ENCODE measurements around the gene RASSF7.

The RASSF7 gene

DNA sequence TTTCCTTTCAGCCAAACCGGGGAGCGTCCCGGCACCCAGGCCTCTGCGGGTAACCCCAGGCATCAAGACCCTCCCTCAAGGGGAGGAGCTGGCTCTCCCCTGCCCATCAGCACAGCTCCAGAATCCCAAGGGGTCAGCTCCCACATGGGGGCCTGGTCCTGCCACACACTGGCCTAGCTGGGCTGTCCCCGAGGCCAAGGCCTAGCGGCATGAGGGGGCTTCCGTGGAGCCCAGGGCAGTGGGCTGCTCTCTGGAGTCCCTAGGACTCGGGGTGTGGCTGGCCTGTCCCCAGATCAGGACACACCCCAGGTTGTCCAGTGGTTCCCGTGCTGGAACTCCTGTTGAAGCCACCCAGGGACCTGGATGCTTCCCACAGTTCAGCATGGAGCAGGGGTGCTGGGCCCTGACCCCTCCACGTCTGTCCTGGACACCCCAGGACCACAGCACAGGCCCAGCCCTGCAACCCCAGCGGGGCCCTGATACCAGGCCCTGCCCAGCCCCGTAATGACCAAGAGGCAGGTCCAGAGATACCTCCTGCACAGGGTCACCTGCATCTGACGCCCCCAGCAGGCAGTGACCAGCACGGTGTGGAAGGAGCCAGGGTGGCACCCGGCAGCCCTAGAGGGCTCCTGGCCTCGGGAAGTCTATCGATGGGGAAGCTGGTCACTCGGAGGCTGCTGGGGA, 30.9 kb upstream of the RASSF7 start:
- ChIA-PET POLR2A (no interaction called here), CTCF (no interaction called here)
- TF ChIP-seq FOXM1 (IDR thresholded peaks at IDR 0.05; ENCODE audit: borderline replicate concordance), result no peak
- TF ChIP-seq FOXA1 (IDR thresholded peaks at IDR 0.05), result no peak
- TF ChIP-seq ZNF384 (IDR thresholded peaks at IDR 0.05), result no peak
- TF ChIP-seq CTBP1 (IDR thresholded peaks at IDR 0.05; ENCODE audit: borderline replicate concordance), result no peak
- TF ChIP-seq, protein P1, sequence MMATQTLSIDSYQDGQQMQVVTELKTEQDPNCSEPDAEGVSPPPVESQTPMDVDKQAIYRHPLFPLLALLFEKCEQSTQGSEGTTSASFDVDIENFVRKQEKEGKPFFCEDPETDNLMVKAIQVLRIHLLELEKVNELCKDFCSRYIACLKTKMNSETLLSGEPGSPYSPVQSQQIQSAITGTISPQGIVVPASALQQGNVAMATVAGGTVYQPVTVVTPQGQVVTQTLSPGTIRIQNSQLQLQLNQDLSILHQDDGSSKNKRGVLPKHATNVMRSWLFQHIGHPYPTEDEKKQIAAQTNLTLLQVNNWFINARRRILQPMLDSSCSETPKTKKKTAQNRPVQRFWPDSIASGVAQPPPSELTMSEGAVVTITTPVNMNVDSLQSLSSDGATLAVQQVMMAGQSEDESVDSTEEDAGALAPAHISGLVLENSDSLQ (IDR thresholded peaks at IDR 0.05), result no peak
- no peak for TF ChIP-seq SP1 (IDR thresholded peaks at IDR 0.05)
- TF ChIP-seq TARDBP (IDR thresholded peaks at IDR 0.05), result no peak
- no peak for TF ChIP-seq ELF4 (IDR thresholded peaks at IDR 0.05)
- no peak for TF ChIP-seq FOXK2 (IDR thresholded peaks at IDR 0.05)
- no peak for TF ChIP-seq L3MBTL2 (conservative IDR thresholded peaks at IDR 0.05)
- no peak for DNase-seq (ENCODE audit: extremely low spot score)

DNA sequence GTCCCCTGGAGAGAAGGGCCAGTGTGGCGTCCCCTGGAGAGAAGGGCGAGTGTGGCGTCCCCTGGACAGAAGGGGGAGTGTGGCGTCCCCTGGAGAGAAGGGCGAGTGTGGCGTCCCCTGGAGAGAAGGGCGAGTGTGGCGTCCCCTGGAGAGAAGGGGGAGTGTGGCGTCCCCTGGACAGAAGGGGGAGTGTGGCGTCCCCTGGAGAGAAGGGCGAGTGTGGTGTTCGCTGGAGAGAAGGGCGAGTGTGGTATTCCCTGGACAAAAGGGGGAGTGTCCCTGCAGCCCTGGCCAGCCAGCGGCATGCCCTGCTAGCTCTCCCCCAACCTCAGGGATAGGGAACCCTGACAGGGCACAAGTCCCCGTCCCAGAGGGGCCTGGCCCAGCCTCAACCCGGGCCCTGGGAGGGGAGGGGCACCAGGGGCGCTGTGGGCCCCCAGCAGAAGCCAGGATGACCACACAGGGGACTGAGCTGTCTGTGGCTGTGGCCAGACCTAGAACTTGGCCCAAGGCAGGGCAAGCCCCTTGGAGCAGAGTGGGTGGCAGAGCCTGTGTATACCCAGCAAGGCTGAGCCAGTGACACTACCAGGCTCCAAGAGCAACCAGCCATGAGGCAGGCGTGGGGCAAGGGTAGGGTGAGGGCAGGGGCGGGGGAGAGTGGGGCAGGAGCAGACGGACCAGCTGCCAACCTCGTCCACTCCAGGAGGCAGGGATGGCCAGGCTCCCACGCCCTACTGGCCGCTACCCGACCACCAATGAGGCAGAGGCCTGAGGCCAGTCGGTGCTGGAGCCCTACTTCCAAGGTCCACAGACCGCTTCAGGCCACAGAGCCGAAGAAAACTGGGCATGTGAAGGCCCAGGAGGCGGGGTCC, 29.6 kb upstream of the RASSF7 start:
- TF ChIP-seq SUZ12 (IDR thresholded peaks at IDR 0.05) (no peak), NFRKB (IDR thresholded peaks at IDR 0.05) (no peak), LEF1 (IDR thresholded peaks at IDR 0.05; ENCODE audit: borderline replicate concordance) (no peak), FOXA1 (IDR thresholded peaks at IDR 0.05) (no peak), TARDBP (IDR thresholded peaks at IDR 0.05) (no peak), SP1 (IDR thresholded peaks at IDR 0.05) (no peak), ELF4 (IDR thresholded peaks at IDR 0.05) (no peak), ARNT (IDR thresholded peaks at IDR 0.05) (no peak), CTBP1 (IDR thresholded peaks at IDR 0.05; ENCODE audit: borderline replicate concordance) (no peak), HDGF (IDR thresholded peaks at IDR 0.05; ENCODE audit: borderline replicate concordance) (no peak), FOXM1 (IDR thresholded peaks at IDR 0.05; ENCODE audit: borderline replicate concordance) (no peak), FOXK2 (IDR thresholded peaks at IDR 0.05) (no peak), BHLHE40 (IDR thresholded peaks at IDR 0.05; ENCODE audit: borderline replicate concordance) (no peak), ZNF384 (IDR thresholded peaks at IDR 0.05) (no peak), L3MBTL2 (conservative IDR thresholded peaks at IDR 0.05) (no peak)
- TF ChIP-seq, protein P1 (IDR thresholded peaks at IDR 0.05), result no peak
- CTCF ChIA-PET, result no interaction called here
- POLR2A ChIA-PET, result no interaction called here
- no peak for DNase-seq (ENCODE audit: extremely low spot score)

DNA sequence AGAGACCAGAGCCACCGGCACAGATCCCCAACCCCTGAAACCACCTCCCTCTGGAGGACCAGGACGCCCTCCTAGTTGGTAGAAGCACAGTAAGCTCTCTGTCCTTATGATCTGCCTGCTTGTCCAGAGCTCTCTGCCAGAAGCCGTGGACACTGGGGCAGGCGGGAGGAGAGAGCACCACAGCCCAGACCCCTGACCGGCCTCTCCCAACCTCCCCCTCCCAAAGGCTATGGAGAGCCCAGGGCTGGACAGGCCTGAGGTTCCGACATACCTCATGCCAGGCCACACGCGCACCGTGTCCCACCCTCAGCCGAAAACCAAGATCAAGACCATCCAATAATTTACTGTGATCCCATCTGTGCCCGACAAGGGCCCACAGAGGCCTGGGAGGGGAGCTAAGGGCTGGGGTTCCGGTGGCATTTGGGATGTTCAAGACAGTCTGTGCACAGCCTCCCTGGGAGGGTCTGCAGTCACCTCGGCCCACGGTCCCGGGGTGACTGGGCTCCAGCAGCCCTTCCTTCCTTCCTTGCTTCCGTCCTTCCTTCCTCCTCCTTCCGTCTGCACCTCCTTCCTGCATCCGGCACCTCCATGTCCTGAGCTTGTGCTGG, 28.7 kb upstream of the RASSF7 start:
- TF ChIP-seq BHLHE40 (IDR thresholded peaks at IDR 0.05; ENCODE audit: borderline replicate concordance) (no peak), SP1 (IDR thresholded peaks at IDR 0.05) (no peak), ELF4 (IDR thresholded peaks at IDR 0.05) (no peak), HDGF (IDR thresholded peaks at IDR 0.05; ENCODE audit: borderline replicate concordance) (no peak), TARDBP (IDR thresholded peaks at IDR 0.05) (no peak), FOXK2 (IDR thresholded peaks at IDR 0.05) (no peak), FOXM1 (IDR thresholded peaks at IDR 0.05; ENCODE audit: borderline replicate concordance) (no peak), SUZ12 (IDR thresholded peaks at IDR 0.05) (no peak), ZNF384 (IDR thresholded peaks at IDR 0.05) (no peak), NFRKB (IDR thresholded peaks at IDR 0.05) (no peak), L3MBTL2 (conservative IDR thresholded peaks at IDR 0.05) (no peak), LEF1 (IDR thresholded peaks at IDR 0.05; ENCODE audit: borderline replicate concordance) (no peak), CTBP1 (IDR thresholded peaks at IDR 0.05; ENCODE audit: borderline replicate concordance) (no peak), ARNT (IDR thresholded peaks at IDR 0.05) (no peak), FOXA1 (IDR thresholded peaks at IDR 0.05) (no peak)
- TF ChIP-seq, protein P1 (IDR thresholded peaks at IDR 0.05), result no peak
- ChIA-PET CTCF (no interaction called here), POLR2A (interaction anchor here (1.1 kb wide), 1 partner anchor 25 kb away, joined by 4 read pairs; the partner anchor contains the start of gene RNH1)
- DNase-seq (ENCODE audit: extremely low spot score), result no peak

DNA sequence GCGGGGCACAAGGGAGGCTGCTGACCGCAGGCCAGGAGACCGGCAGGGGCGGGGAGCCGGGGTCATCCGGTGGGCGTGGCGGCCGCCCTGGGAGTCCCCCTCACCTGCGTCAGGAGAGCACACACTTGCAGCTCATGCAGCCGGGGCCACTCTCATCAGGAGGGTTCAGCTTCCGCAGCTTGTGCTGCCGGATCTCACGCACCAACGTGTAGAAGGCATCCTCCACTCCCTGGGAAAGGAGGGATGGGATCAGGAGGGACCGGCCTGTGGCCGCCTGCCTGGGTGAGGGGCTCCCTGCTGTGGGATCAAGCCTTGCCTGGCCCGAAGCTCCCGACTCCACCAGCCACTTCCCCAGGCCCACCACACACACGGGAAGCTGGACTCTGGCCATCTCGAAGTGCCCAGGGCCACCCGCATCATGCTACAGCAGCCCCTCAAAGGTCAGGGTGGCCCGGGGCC, 28.2 kb upstream of the RASSF7 start:
- POLR2A ChIA-PET, result interaction anchor here (1.1 kb wide), 1 partner anchor 26 kb away, joined by 4 read pairs; the partner anchor contains the start of gene RNH1
- CTCF ChIA-PET, result no interaction called here
- no peak for TF ChIP-seq SP1 (IDR thresholded peaks at IDR 0.05)
- no peak for TF ChIP-seq ELF4 (IDR thresholded peaks at IDR 0.05)
- TF ChIP-seq FOXM1 (IDR thresholded peaks at IDR 0.05; ENCODE audit: borderline replicate concordance), result no peak
- no peak for DNase-seq (ENCODE audit: extremely low spot score)

DNA sequence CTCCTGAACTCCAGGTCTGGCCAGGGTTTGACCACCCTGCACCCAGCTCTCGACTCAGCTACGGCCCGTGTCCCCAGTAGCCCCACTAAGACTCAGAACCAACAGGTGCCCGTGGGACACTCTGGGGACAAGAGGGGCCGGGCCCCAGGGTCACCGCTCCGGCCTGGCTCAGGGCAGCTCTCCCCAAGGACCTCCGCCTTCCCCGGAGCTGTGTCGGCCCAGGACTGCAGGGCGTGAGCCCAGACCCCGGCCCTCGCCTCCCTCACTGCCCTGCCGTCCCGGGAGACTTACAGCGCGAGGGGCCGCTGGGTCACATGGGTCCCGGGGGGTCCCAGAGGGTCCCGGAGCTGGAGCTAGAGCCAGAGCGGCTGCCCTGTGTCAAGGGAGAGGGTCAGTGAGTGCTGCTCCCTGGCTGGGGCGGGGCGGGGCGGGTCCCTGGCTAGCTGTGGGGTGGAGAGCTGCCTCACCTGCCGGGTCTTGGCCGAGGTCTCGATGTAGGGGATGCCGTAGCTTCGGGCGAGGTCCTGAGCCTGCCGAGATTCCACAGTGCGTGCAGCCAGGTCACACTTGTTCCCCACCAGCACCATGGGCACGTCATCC, 27.7 kb upstream of the RASSF7 start:
- POLR2A ChIA-PET, result interaction anchor here (1.1 kb wide), 1 partner anchor 26 kb away, joined by 4 read pairs; the partner anchor contains the start of gene RNH1
- no peak for TF ChIP-seq NFRKB (IDR thresholded peaks at IDR 0.05)
- TF ChIP-seq FOXM1 (IDR thresholded peaks at IDR 0.05; ENCODE audit: borderline replicate concordance), result no peak
- no peak for TF ChIP-seq HDGF (IDR thresholded peaks at IDR 0.05; ENCODE audit: borderline replicate concordance)
- TF ChIP-seq TARDBP (IDR thresholded peaks at IDR 0.05), result no peak
- no peak for TF ChIP-seq ZNF384 (IDR thresholded peaks at IDR 0.05)
- TF ChIP-seq ELF4 (IDR thresholded peaks at IDR 0.05), result no peak
- TF ChIP-seq ARNT (IDR thresholded peaks at IDR 0.05), result no peak
- TF ChIP-seq FOXA1 (IDR thresholded peaks at IDR 0.05), result no peak
- no peak for TF ChIP-seq L3MBTL2 (conservative IDR thresholded peaks at IDR 0.05)
- no peak for TF ChIP-seq FOXK2 (IDR thresholded peaks at IDR 0.05)
- TF ChIP-seq, protein P1 (IDR thresholded peaks at IDR 0.05), result no peak
- TF ChIP-seq SP1 (IDR thresholded peaks at IDR 0.05), result no peak
- TF ChIP-seq LEF1 (IDR thresholded peaks at IDR 0.05; ENCODE audit: borderline replicate concordance), result no peak
- no peak for TF ChIP-seq SUZ12 (IDR thresholded peaks at IDR 0.05)
- no peak for TF ChIP-seq CTBP1 (IDR thresholded peaks at IDR 0.05; ENCODE audit: borderline replicate concordance)
- no peak for TF ChIP-seq BHLHE40 (IDR thresholded peaks at IDR 0.05; ENCODE audit: borderline replicate concordance)
- CTCF ChIA-PET, result no interaction called here
- DNase-seq (ENCODE audit: extremely low spot score), result no peak

Data from HEK293T (cell line).